Measurements from ENCODE around the gene BACE1. TPM values are rescaled to one million over a fixed set of nuclear protein-coding genes. Genes with fewer than 3 reads are reported as not detected.

BACE1 gene
- total and polyA plus RNA-seq, 2 donors (not counting 3 experiments of a cell fraction or from before 2014, with no cell fraction given), result 28.8 to 29.6 TPM

- Histone ChIP-seq H3K27me3 (ENCODE audit: control insufficient read depth in 2 of 2, insufficient read depth in 2 of 2, low read length in 2 of 2) (no peaks in the 10 kb centered on the region), H3K9me3 (replicated peaks; ENCODE audit: control insufficient read depth, insufficient read depth, low read length) (no peaks in the 10 kb centered on the region), H3K4me3 (replicated peaks in 1 of 3; ENCODE audit: insufficient read depth in 1 of 3, low read depth in 1 of 3, low read length in 3 of 3) (no peak overlapping the region), H3K27ac (ENCODE audit: insufficient read depth, low read depth, low read length) (no peak overlapping the region), H4K20me1 (replicated peaks; ENCODE audit: control insufficient read depth, extremely low read depth, insufficient read depth, low read length) (no peaks in the 10 kb centered on the region), H3K9me1 (replicated peaks; ENCODE audit: control insufficient read depth, extremely low read depth, insufficient read depth, low read length) (no peaks in the 10 kb centered on the region), H3K79me2 (ENCODE audit: control insufficient read depth, insufficient read depth, low read length) (peaks cover 1% of the 10 kb centered on the region), H3K36me3 (ENCODE audit: control insufficient read depth in 2 of 2, extremely low read depth in 1 of 2, insufficient read depth in 2 of 2, low read length in 2 of 2) (peaks cover 2 to 7% of the 10 kb centered on the region in 2 experiments), H3K4me1 (ENCODE audit: control insufficient read depth, extremely low read depth, insufficient read depth, low read length) (peaks cover 12% of the 10 kb centered on the region), H3K4me2 (ENCODE audit: insufficient read depth, low read length) (no peak overlapping the region), H2AFZ (ENCODE audit: low read depth, low read length) (no peak overlapping the region), H3K9ac (replicated peaks; ENCODE audit: extremely low read depth, insufficient read depth, low read length) (no peak overlapping the region)
- dilution Hi-C loops (cut with MboI; ENCODE audit: extremely low pct_ligation_motif_present, low sequenced_read_pairs) (no loop called here), intact Hi-C loops (cut with micrococcal nuclease) (no loop called here)
- ChIA-PET CTCF (interaction anchor here (1.2 kb wide), 1 partner anchor 10 kb away, joined by 3 read pairs; no protein-coding TSS in a partner anchor), POLR2A (no interaction called here)
- TF ChIP-seq, protein P1, sequence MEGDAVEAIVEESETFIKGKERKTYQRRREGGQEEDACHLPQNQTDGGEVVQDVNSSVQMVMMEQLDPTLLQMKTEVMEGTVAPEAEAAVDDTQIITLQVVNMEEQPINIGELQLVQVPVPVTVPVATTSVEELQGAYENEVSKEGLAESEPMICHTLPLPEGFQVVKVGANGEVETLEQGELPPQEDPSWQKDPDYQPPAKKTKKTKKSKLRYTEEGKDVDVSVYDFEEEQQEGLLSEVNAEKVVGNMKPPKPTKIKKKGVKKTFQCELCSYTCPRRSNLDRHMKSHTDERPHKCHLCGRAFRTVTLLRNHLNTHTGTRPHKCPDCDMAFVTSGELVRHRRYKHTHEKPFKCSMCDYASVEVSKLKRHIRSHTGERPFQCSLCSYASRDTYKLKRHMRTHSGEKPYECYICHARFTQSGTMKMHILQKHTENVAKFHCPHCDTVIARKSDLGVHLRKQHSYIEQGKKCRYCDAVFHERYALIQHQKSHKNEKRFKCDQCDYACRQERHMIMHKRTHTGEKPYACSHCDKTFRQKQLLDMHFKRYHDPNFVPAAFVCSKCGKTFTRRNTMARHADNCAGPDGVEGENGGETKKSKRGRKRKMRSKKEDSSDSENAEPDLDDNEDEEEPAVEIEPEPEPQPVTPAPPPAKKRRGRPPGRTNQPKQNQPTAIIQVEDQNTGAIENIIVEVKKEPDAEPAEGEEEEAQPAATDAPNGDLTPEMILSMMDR (IDR thresholded peaks at IDR 0.05; ENCODE audit: extremely low read depth in 1 of 2, insufficient read depth in 1 of 2, low read depth in 1 of 2, low read length in 2 of 2), result no peak
- TF ChIP-seq MAX (IDR thresholded peaks at IDR 0.05; ENCODE audit: insufficient read depth, insufficient read length), result no peak
- TF ChIP-seq GATA2 (IDR thresholded peaks at IDR 0.05; ENCODE audit: insufficient read depth, insufficient read length, low read depth, low read length), result no peak
- TF ChIP-seq POLR2A (IDR thresholded peaks at IDR 0.05; ENCODE audit: low read depth, low read length), result no peak
- TF ChIP-seq EZH2 (IDR thresholded peaks at IDR 0.05; ENCODE audit: borderline replicate concordance, low read depth, low read length, severe bottlenecking), result no peak
- no peak for TF ChIP-seq FOS (IDR thresholded peaks at IDR 0.05; ENCODE audit: borderline replicate concordance, insufficient read depth, low read length)
- TF ChIP-seq POLR2AphosphoS5 (IDR thresholded peaks at IDR 0.05; ENCODE audit: insufficient read depth, low read depth, low read length), result no peak
- TF ChIP-seq JUN (IDR thresholded peaks at IDR 0.05; ENCODE audit: borderline replicate concordance, insufficient read depth, insufficient read length, low read depth), result no peak
- TF ChIP-seq MYC (IDR thresholded peaks at IDR 0.05; ENCODE audit: low read depth, low read length), result no peak
- DNase-seq (ENCODE audit: low read depth, low spot score) (no peak), FAIRE-seq (no peak)
- no TSS peak for BruUV-seq (replicated peaks)
Measured at GRCh38 chr11:117332843-117333242, 16.8 kb upstream of the BACE1 start.

Measured in endothelial cell of umbilical vein (primary cell).